Measurements from ENCODE around the gene SEC14L1.
A peak's percentile ranks its signal among the peaks of the same experiment; 100 is the strongest.
"Not testable (repeated sequence)": the region's sequence is repeated elsewhere in the genome, so short reads cannot be mapped to it uniquely, and the experiment has no call there.

SEC14L1 gene

GRCh38 chr17:77116371-77116860 lies 24.4 kb upstream of the SEC14L1 start:
- DNase-seq: no peak

GRCh38 chr17:77117415-77117814 lies 23.4 kb upstream of the SEC14L1 start:
- no peak for DNase-seq

GRCh38 chr17:77118251-77118928 lies 22.4 kb upstream of the SEC14L1 start:
- no peak for DNase-seq

- DNase-seq: peak; percentile 58
Measured at GRCh38 chr17:77119668-77120301, 21.0 kb upstream of the SEC14L1 start.

GRCh38 chr17:77120868-77121267 lies 19.9 kb upstream of the SEC14L1 start:
- no peak for DNase-seq

GRCh38 chr17:77124192-77124889 lies 16.4 kb upstream of the SEC14L1 start:
- no peak for DNase-seq

GRCh38 chr17:77125432-77125901 lies 15.3 kb upstream of the SEC14L1 start:
- no peak for DNase-seq

- no peak for DNase-seq
Measured at GRCh38 chr17:77126519-77126918, 14.2 kb upstream of the SEC14L1 start.

- no peak for DNase-seq
Measured at GRCh38 chr17:77127735-77128361, 12.9 kb upstream of the SEC14L1 start.

- DNase-seq: no peak
Measured at GRCh38 chr17:77128896-77129567, 11.7 kb upstream of the SEC14L1 start.

- DNase-seq: no peak
Measured at GRCh38 chr17:77129568-77130301, 11.0 kb upstream of the SEC14L1 start.

GRCh38 chr17:77130525-77130924 lies 10.2 kb upstream of the SEC14L1 start:
- no peak for DNase-seq

GRCh38 chr17:77131904-77132303 lies 8.9 kb upstream of the SEC14L1 start:
- DNase-seq: no peak

- DNase-seq: no peak
Measured at GRCh38 chr17:77132411-77133086, 8.2 kb upstream of the SEC14L1 start.

- no peak for DNase-seq
Measured at GRCh38 chr17:77133087-77133638, 7.6 kb upstream of the SEC14L1 start.

- no peak for DNase-seq
Measured at GRCh38 chr17:77136420-77136767, 4.4 kb upstream of the SEC14L1 start.

- DNase-seq: no peak
Measured at GRCh38 chr17:77137111-77137510, 3.7 kb upstream of the SEC14L1 start.

- not testable (repeated sequence) for DNase-seq
Measured at GRCh38 chr17:77137886-77138285, 2.9 kb upstream of the SEC14L1 start.

- peak; percentile 98 for DNase-seq
Measured at GRCh38 chr17:77140166-77140877, 447 bp upstream of the SEC14L1 start.

- DNase-seq: no peak
Measured at GRCh38 chr17:77141846-77142449, 1.2 kb downstream of the SEC14L1 start.
